Stimulated activated CD4-positive, alpha-beta T cell treated with anti-CD3 and anti-CD28 coated beads, TNF-alpha, amount 100 ng/mL, for 4 hours (primary cell): Measurements from ENCODE around the gene CELSR3.

Experiments used
- DNase-seq, 3 experiments: peaks; one replicate each; pipeline ENCODE4 v3.0.0-alpha.2; 2020; ENCODE audit warnings: low read depth in 3 of 3

CELSR3 gene

GRCh38 chr3:48662753-48663488 is at the start of gene CELSR3:
TSS of gene CELSR3 (minus strand) at chr3:48662886. CDS start at chr3:48662634, 252 bp downstream.
- peak in 2 of 3 experiments; percentile 18 to 26 for DNase-seq

GRCh38 chr3:48711727-48712126 is 49.0 kb upstream of the CELSR3 start:
- no peak for DNase-seq

GRCh38 chr3:48709051-48709461 is 46.4 kb upstream of the CELSR3 start:
- no peak for DNase-seq

- DNase-seq: no peak
These were observed 45.8 kb upstream of the CELSR3 start for GRCh38 chr3:48708481-48708889.

- no peak for DNase-seq
These were observed 44.5 kb upstream of the CELSR3 start for GRCh38 chr3:48707157-48707556.

GRCh38 chr3:48702320-48702920 is 39.7 kb upstream of the CELSR3 start:
- DNase-seq: no peak

GRCh38 chr3:48700731-48701405 is 38.2 kb upstream of the CELSR3 start:
- DNase-seq: no peak

- no peak for DNase-seq
These were observed 36.2 kb upstream of the CELSR3 start for GRCh38 chr3:48698891-48699290.

GRCh38 chr3:48697952-48698351 is 35.3 kb upstream of the CELSR3 start:
- no peak for DNase-seq

- DNase-seq: no peak
These were observed 33.9 kb upstream of the CELSR3 start for GRCh38 chr3:48696601-48697000.

GRCh38 chr3:48696156-48696555 is 33.5 kb upstream of the CELSR3 start:
- DNase-seq: no peak

GRCh38 chr3:48695393-48695753 is 32.7 kb upstream of the CELSR3 start:
- no peak for DNase-seq

GRCh38 chr3:48694610-48695392 is 32.1 kb upstream of the CELSR3 start:
- DNase-seq: no peak

GRCh38 chr3:48693826-48694225 is 31.1 kb upstream of the CELSR3 start:
- no peak for DNase-seq

- no peak for DNase-seq
These were observed 29.9 kb upstream of the CELSR3 start for GRCh38 chr3:48692551-48692950.

GRCh38 chr3:48690846-48691458 is 28.3 kb upstream of the CELSR3 start:
- DNase-seq: no peak

GRCh38 chr3:48689384-48689783 is 26.7 kb upstream of the CELSR3 start:
- DNase-seq: no peak

- no peak for DNase-seq
These were observed 26.0 kb upstream of the CELSR3 start for GRCh38 chr3:48688737-48689075.

- DNase-seq: no peak
These were observed 25.5 kb upstream of the CELSR3 start for GRCh38 chr3:48688032-48688736.

- DNase-seq: no peak
These were observed 24.6 kb upstream of the CELSR3 start for GRCh38 chr3:48687220-48687678.
